Kidney tubule cell (primary cell): ENCODE data around the gene PGA4.
"Not testable (repeated sequence)": the region's sequence is repeated elsewhere in the genome, so short reads cannot be mapped to it uniquely, and the experiment has no call there.

Experiments
- DNase-seq: peaks from one replicate; pipeline ENCODE4 v3.0.0-alpha.2; 2018; ENCODE audit warnings: low spot score

The PGA4 gene

GRCh38 chr11:61222047-61222446 lies at the start of gene PGA4:
Gene PGA4, plus strand, starts transcription at chr11:61222347. Its CDS starts 54 bp downstream, at chr11:61222401.
- not testable (repeated sequence) for DNase-seq

- DNase-seq = no peak
These were observed 49.8 kb upstream of the PGA4 start for GRCh38 chr11:61172356-61172755.

DNA sequence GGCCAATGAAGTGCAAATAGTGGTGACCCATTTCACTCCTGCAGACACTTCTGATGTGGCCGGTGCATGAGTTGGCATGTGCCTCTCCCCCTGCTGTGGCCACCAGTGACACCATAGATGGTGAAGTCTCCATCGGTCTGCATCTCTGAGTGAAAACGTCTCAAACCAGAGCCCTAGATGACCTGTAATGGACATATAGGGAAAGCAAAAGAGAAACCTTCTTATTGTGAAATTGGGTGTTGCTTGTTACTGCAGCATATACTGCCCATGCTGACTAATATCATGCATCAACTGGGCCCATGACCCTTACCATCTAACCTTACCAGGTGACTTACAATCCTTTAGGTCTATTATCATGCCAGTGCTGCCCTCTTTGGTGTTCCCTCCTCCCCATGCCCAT lies 49.3 kb upstream of the PGA4 start:
- no peak for DNase-seq

DNA sequence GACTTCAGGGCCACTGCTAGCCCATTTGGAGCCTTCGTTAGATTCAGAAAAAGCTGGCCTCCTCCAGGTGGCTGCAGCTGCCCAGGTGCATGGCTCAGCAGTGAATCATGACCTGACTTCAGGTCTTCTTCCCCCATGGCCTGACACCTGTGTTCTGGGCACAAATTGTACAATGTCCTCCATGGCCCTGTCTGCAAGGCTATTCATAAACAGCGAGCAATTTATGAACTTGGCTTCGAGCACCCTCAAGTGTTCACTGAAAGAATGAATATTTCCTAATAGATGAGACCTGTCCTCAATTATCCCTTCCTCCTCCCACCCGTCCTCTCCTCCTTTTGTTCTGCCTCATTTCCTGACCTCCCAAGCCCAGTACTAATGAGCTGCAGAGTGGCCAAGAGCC lies 48.7 kb upstream of the PGA4 start:
- DNase-seq = peak; percentile 29

DNA sequence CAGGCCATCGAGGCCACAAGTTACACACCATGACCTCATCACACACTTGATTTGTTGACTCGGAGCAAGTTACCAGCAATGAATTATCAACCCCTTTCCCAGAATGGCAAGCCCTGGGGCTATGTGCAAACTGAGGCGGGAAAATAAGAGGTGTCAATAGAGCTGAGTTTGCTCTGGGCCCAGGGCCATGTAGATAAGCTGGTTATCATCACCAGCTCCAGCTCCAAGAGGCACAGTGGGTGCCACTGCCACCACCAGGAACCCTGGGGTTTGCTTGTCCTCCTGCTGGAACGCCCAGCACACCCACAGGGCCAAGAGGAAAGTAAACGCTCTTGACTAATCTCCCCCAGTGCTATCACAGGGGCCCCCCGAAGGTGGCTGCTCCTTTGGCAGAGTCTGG lies 47.9 kb upstream of the PGA4 start:
- DNase-seq = no peak

GRCh38 chr11:61174949-61175348 lies 47.2 kb upstream of the PGA4 start:
- no peak for DNase-seq

DNA sequence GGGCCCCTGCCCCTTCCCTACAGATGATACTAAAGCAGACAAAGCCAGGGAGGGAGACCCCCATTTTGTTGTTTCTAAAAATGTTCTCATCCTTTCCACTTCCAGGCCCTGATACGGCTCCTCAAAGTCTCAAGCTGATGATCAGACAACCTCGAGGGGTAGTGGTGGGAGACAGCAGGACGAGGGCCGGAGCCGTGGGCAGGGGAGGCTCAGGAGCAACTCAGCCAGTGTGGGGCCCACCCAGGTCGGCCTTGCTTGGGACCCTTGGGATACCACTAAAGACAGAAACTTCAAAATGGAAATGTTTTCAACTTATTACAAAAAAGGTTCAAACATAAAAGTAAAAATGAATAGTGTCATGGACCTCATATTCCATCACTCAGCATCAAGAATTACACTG lies 45.7 kb upstream of the PGA4 start:
- DNase-seq = no peak

- not testable (repeated sequence) for DNase-seq
These were observed 41.9 kb upstream of the PGA4 start for GRCh38 chr11:61180205-61180604.

GRCh38 chr11:61181489-61181888 lies 40.7 kb upstream of the PGA4 start:
- DNase-seq = no peak

- DNase-seq = no peak
These were observed 38.5 kb upstream of the PGA4 start for GRCh38 chr11:61183645-61184044.

GRCh38 chr11:61186504-61186903 lies 35.6 kb upstream of the PGA4 start:
- DNase-seq = no peak

GRCh38 chr11:61187505-61188130 lies 34.5 kb upstream of the PGA4 start:
- DNase-seq = peak; percentile 71

DNA sequence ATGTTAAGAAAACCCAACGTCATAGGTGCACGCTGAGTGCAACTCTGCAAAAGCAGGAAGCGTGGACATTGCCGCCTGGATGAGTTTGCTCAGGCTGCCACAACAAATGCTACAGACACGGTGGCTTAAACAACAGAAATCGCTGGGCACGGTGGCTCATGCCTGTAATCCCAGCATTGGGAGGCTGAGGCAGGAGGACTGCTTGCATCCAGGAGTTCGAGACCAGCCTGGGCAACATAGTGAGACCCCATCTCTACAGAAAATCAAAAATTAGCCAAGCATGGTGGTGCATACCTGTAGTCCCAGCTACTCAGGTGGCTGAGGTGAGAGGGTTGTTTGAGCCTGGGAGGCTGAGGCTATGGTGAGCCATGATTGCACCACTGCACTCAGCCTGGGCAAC lies 32.2 kb upstream of the PGA4 start:
- no peak for DNase-seq

DNA sequence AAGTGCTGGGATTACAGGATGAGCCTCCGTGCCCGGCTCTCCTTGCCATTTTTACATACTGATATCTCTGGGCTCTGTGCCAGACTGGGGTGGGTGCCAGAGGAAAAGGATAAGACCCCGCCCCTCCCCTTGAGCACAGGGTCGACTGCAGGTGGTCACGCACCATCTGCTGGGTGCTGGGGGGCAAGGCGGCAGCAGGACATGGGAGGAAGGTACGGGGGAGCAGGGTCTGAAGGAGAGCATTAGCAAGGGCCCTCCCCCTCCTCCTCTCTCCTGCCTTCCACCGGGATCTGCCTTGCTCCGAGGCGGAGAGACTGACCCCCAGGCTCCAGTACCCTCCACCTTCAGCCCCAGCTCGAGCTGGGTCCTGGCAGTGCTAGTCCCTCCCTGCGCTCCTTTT lies 28.6 kb upstream of the PGA4 start:
- no peak for DNase-seq

- peak; percentile 14 for DNase-seq
These were observed 27.9 kb upstream of the PGA4 start for GRCh38 chr11:61194169-61194671.

DNA sequence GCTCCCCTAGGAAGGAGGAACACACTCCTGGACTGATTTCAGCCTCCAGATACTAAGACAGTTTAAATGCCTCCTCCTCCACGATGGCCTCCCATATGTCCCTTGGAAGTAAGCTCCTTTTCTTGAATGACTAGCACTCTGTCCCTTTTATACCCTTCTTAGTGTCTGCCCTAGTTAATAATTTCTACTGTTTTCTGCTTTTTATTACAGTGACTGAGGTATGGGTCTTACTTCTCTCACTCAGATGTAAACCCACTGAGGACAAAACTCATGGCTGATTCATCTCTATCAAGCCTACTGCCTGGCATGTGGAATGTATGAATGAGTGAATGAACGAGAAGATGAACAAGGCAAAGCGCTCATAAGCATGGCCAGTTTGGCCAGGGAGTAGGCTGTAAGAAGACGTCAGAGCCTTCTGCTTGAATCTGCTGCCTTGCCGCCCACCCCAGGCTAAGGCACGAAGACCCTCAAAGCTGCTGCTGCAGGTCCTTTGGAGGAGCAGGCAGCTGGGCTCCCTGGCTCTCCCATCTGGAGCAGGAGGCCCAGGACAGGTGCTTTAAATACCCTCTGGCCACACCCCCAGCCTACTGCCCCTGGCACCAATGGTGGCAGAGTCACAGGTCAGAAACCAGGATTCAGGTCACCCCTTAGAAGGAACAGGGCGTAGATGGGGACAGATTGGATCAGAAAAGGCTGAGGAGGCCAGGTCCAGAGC lies 27.0 kb upstream of the PGA4 start:
- DNase-seq = peak; percentile 82

DNA sequence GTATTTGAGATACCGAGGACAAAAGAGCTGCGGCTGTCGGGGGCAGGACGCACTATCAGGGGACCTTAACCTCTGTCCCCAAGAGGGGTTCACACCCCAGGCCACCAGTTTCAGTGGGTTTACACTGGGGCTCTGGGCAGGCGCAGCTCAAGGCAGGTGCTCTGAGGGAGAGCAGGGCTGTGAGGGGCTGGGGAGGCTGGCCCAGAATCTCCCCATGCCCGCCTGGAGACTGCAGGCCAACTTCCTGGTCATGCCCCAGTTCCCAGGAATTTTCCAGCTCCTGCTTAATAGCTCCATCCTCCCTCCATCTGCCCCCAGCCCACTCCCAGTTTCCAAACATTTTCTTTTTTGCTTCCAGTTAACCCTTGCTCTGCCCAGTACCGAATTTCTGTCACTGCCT lies 26.4 kb upstream of the PGA4 start:
- DNase-seq = peak; percentile 60

- no peak for DNase-seq
These were observed 23.8 kb upstream of the PGA4 start for GRCh38 chr11:61198361-61198760.

DNA sequence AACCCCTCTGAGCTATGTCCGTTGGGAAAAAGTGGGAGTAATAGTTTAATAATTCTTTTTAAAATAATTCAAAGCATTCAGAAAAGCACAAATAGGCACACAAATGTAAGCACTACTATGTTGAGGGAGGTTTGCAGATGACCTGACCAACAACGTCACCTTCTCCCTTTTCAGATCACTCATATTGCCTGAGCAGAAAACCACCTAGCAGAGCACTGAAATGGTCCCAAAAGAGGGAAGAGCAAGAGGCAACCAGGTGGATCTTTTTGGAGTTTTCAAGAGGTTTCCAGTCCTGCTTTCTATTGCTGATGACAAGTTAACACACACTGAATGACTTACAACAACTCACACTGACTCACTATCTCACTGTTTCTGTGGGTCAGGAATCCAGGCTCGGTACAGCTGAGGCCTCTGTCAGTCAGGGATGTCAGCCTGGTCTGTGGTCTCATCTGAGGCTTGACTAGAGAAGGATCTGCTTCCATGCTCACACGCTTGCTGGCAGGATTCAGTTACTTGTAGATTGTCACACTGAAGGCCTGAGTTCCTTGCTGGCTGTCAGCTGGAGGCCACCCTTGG lies 23.1 kb upstream of the PGA4 start:
- no peak for DNase-seq

- no peak for DNase-seq
These were observed 20.7 kb upstream of the PGA4 start for GRCh38 chr11:61201476-61201875.

- not testable (repeated sequence) for DNase-seq
These were observed 19.0 kb upstream of the PGA4 start, which contains the start of gene PGA3 for GRCh38 chr11:61202950-61203746. Gene PGA3, plus strand, starts transcription at chr11:61203515. Its CDS starts 50 bp downstream, at chr11:61203565.

- not testable (repeated sequence) for DNase-seq
These were observed 18.3 kb upstream of the PGA4 start for GRCh38 chr11:61203873-61204272.
